Activated CD4-positive, alpha-beta T cell treated with anti-CD3 and anti-CD28 coated beads for 24 hours (primary cell): ENCODE results near the gene KRT26.
"Not testable (repeated sequence)": the region's sequence is repeated elsewhere in the genome, so short reads cannot be mapped to it uniquely, and the experiment has no call there.

Experiments used
- DNase-seq, 2 donors: peaks; one replicate each; pipeline ENCODE4 v3.0.0-alpha.2; 2020; ENCODE audit warnings: low read depth in 2 of 2

The KRT26 gene

GRCh38 chr17:40794466-40794865, 22.5 kb upstream of the KRT26 start:
- DNase-seq = no peak

GRCh38 chr17:40793832-40794231, 21.8 kb upstream of the KRT26 start:
- no peak for DNase-seq

- no peak for DNase-seq
Observed at GRCh38 chr17:40791787-40792436, 19.9 kb upstream of the KRT26 start.

GRCh38 chr17:40791111-40791510, 19.1 kb upstream of the KRT26 start:
- no peak for DNase-seq

- DNase-seq = no peak
Observed at GRCh38 chr17:40782450-40782849, 10.4 kb upstream of the KRT26 start, which contains the start of gene KRT27. Gene KRT27, minus strand, starts transcription at chr17:40782550. Its CDS starts 57 bp downstream, at chr17:40782493.

- DNase-seq = peak in 1 of 2 donors; percentile 8
Observed at GRCh38 chr17:40779181-40779909, 7.3 kb upstream of the KRT26 start.

GRCh38 chr17:40778461-40778860, 6.5 kb upstream of the KRT26 start:
- no peak for DNase-seq

GRCh38 chr17:40777971-40778370, 6.0 kb upstream of the KRT26 start:
- DNase-seq = no peak

GRCh38 chr17:40777459-40777858, 5.5 kb upstream of the KRT26 start:
- DNase-seq = no peak

GRCh38 chr17:40775945-40776344, 3.9 kb upstream of the KRT26 start:
- DNase-seq = no peak

- DNase-seq = no peak
Observed at GRCh38 chr17:40765657-40766056, 6.3 kb downstream of the KRT26 start.

GRCh38 chr17:40763752-40764151, 8.2 kb downstream of the KRT26 start:
- DNase-seq = no peak

GRCh38 chr17:40760105-40761016, 11.6 kb downstream of the KRT26 start:
- DNase-seq = no peak

- no peak for DNase-seq
Observed at GRCh38 chr17:40755231-40755630, 16.8 kb downstream of the KRT26 start, which contains the start of gene KRT25. Gene KRT25, minus strand, starts transcription at chr17:40755331. Its CDS starts 60 bp downstream, at chr17:40755271.

GRCh38 chr17:40753804-40754203, 18.2 kb downstream of the KRT26 start:
- no peak for DNase-seq

GRCh38 chr17:40751065-40751464, 20.9 kb downstream of the KRT26 start:
- no peak for DNase-seq

- DNase-seq = no peak
Observed at GRCh38 chr17:40750391-40750790, 21.6 kb downstream of the KRT26 start.

- not testable (repeated sequence) for DNase-seq
Observed at GRCh38 chr17:40748666-40749065, 23.3 kb downstream of the KRT26 start.

- DNase-seq = no peak
Observed at GRCh38 chr17:40738553-40738952, 33.4 kb downstream of the KRT26 start.

- no peak for DNase-seq
Observed at GRCh38 chr17:40735016-40735415, 37.0 kb downstream of the KRT26 start.

GRCh38 chr17:40734018-40734417, 38.0 kb downstream of the KRT26 start:
- no peak for DNase-seq

- no peak for DNase-seq
Observed at GRCh38 chr17:40730970-40731369, 41.0 kb downstream of the KRT26 start.
